ENCODE data around the gene ZNF384.

ZNF384 gene

DNA sequence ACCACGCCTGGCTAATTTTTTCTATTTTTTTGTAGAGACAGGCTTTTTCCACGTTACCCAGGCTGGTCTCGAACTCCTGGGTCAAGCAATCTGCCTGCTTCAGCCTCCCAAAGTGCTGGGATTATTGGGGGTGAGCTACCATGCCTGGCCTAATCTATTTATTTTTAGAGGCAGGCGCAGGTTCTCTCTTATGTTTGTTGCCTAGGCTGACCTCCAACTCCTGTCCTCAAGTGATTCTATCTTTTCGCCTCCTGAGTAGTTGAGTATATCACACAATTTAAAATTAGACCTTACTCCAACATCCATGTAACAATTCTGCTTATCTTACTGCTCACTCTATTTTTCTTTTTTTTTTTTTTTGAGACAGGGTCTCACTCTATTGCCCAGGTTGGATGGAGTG is 35.2 kb downstream of the ZNF384 start:
- peaks cover 19 to 62% of the 10 kb centered on the region in 2 experiments; a peak in 2 of 3 replicates for H3K36me3 ChIP-seq (ENCODE audit: control insufficient read depth in 2 of 2, insufficient read depth in 1 of 2, low read length in 2 of 2)
- CTCF ChIA-PET: interaction anchor here (1.6 kb wide), 1 partner anchor 30 kb away, joined by 4 read pairs; no protein-coding TSS in a partner anchor
- TF ChIP-seq, protein P1, sequence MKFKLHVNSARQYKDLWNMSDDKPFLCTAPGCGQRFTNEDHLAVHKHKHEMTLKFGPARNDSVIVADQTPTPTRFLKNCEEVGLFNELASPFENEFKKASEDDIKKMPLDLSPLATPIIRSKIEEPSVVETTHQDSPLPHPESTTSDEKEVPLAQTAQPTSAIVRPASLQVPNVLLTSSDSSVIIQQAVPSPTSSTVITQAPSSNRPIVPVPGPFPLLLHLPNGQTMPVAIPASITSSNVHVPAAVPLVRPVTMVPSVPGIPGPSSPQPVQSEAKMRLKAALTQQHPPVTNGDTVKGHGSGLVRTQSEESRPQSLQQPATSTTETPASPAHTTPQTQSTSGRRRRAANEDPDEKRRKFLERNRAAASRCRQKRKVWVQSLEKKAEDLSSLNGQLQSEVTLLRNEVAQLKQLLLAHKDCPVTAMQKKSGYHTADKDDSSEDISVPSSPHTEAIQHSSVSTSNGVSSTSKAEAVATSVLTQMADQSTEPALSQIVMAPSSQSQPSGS (tag by site-specific recombination; IDR thresholded peaks at IDR 0.05; ENCODE audit: low read depth): no peak
- TF ChIP-seq WT1 (tag by site-specific recombination; IDR thresholded peaks at IDR 0.05): no peak
- no peak for TF ChIP-seq KLF16 (tag by site-specific recombination; IDR thresholded peaks at IDR 0.05)
- TF ChIP-seq ZNF157 (tag by site-specific recombination; IDR thresholded peaks at IDR 0.05): no peak
- TF ChIP-seq, protein P2, sequence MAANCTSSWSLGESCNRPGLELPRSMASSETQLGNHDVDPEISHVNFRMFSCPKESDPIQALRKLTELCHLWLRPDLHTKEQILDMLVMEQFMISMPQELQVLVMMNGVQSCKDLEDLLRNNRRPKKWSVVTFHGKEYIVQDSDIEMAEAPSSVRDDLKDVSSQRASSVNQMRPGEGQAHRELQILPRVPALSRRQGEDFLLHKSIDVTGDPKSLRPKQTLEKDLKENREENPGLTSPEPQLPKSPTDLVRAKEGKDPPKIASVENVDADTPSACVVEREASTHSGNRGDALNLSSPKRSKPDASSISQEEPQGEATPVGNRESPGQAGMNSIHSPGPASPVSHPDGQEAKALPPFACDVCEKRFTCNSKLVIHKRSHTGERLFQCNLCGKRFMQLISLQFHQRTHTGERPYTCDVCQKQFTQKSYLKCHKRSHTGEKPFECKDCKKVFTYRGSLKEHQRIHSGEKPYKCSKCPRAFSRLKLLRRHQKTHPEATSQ (tag by site-specific recombination; IDR thresholded peaks at IDR 0.05): no peak
- TF ChIP-seq ZNF133 (tag by site-specific recombination; IDR thresholded peaks at IDR 0.05): no peak
- TF ChIP-seq ZNF621 (tag by site-specific recombination; IDR thresholded peaks at IDR 0.05): no peak
- no peak for TF ChIP-seq ZNF664 (tag by site-specific recombination; IDR thresholded peaks at IDR 0.05)
- TF ChIP-seq KLF10 (tag by site-specific recombination; IDR thresholded peaks at IDR 0.05): no peak
- no peak for TF ChIP-seq SCRT1 (tag by site-specific recombination; IDR thresholded peaks at IDR 0.05; ENCODE audit: borderline replicate concordance)
- no peak for TF ChIP-seq ZNF37A (tag by site-specific recombination; IDR thresholded peaks at IDR 0.05)
- TF ChIP-seq, protein P3, sequence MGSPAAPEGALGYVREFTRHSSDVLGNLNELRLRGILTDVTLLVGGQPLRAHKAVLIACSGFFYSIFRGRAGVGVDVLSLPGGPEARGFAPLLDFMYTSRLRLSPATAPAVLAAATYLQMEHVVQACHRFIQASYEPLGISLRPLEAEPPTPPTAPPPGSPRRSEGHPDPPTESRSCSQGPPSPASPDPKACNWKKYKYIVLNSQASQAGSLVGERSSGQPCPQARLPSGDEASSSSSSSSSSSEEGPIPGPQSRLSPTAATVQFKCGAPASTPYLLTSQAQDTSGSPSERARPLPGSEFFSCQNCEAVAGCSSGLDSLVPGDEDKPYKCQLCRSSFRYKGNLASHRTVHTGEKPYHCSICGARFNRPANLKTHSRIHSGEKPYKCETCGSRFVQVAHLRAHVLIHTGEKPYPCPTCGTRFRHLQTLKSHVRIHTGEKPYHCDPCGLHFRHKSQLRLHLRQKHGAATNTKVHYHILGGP (tag by site-specific recombination; IDR thresholded peaks at IDR 0.05): no peak
- TF ChIP-seq SCRT2 (tag by site-specific recombination; IDR thresholded peaks at IDR 0.05): no peak
- TF ChIP-seq, protein P4, sequence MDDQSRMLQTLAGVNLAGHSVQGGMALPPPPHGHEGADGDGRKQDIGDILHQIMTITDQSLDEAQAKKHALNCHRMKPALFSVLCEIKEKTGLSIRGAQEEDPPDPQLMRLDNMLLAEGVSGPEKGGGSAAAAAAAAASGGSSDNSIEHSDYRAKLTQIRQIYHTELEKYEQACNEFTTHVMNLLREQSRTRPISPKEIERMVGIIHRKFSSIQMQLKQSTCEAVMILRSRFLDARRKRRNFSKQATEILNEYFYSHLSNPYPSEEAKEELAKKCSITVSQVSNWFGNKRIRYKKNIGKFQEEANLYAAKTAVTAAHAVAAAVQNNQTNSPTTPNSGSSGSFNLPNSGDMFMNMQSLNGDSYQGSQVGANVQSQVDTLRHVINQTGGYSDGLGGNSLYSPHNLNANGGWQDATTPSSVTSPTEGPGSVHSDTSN (CRISPR knock-in tag; IDR thresholded peaks at IDR 0.05): no peak
- TF ChIP-seq GLIS2 (tag by site-specific recombination; IDR thresholded peaks at IDR 0.05): no peak
- no peak for TF ChIP-seq ZFHX2 (tag by site-specific recombination; conservative IDR thresholded peaks at IDR 0.05)
- TF ChIP-seq ZNF248 (tag by site-specific recombination; IDR thresholded peaks at IDR 0.05): no peak
- no peak for TF ChIP-seq ZNF830 (tag by site-specific recombination; IDR thresholded peaks at IDR 0.05; ENCODE audit: low read depth)
- POLR2A ChIA-PET: interaction anchor here (1.0 kb wide), 1 partner anchor 33 kb away, joined by 3 read pairs; no protein-coding TSS in a partner anchor
- H3K4me3 ChIP-seq (ENCODE audit: low read depth, low read length): no peak overlapping the region
- H3K27ac ChIP-seq (ENCODE audit: extremely low read depth, low read depth, low read length): no peak overlapping the region
- H3K4me1 ChIP-seq (ENCODE audit: control insufficient read depth, insufficient read depth, low read length): no peaks in the 10 kb centered on the region
- H3K9me3 ChIP-seq (ENCODE audit: control insufficient read depth, insufficient read depth, low read depth, low read length): no peaks in the 10 kb centered on the region

DNA sequence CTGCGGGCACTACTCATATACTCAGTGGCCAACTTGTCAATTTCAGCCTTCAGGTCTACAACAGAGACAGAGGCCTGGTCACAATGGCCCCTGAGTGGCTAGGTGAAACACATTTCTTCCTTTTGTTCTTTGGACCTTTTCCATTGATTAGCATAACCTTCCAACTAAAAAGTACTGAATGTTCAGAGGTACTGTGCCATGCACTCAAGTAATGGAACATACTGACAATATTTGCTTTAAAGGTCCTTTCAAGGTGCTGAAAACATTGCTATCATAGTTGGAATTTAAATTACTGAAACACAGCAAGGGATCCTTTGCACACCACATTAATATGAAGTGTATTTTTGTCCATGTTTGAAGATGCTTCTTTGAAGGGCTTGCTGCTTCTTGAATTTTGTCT is 35.8 kb downstream of the ZNF384 start:
- H3K9me3 ChIP-seq (ENCODE audit: control insufficient read depth, insufficient read depth, low read depth, low read length): no peaks in the 10 kb centered on the region
- POLR2A ChIA-PET: no interaction called here
- TF ChIP-seq MZF1 (tag by site-specific recombination; IDR thresholded peaks at IDR 0.05; ENCODE audit: borderline replicate concordance): no peak
- TF ChIP-seq, protein P5, sequence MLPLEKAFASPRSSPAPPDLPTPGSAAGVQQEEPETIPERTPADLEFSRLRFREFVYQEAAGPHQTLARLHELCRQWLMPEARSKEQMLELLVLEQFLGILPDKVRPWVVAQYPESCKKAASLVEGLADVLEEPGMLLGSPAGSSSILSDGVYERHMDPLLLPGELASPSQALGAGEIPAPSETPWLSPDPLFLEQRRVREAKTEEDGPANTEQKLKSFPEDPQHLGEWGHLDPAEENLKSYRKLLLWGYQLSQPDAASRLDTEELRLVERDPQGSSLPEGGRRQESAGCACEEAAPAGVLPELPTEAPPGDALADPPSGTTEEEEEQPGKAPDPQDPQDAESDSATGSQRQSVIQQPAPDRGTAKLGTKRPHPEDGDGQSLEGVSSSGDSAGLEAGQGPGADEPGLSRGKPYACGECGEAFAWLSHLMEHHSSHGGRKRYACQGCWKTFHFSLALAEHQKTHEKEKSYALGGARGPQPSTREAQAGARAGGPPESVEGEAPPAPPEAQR (tag by site-specific recombination; IDR thresholded peaks at IDR 0.05): no peak
- TF ChIP-seq ZNF16 (tag by site-specific recombination; IDR thresholded peaks at IDR 0.05; ENCODE audit: low read depth): no peak
- TF ChIP-seq KLF10 (tag by site-specific recombination; IDR thresholded peaks at IDR 0.05): no peak
- TF ChIP-seq KLF16 (tag by site-specific recombination; IDR thresholded peaks at IDR 0.05): no peak
- no peak for TF ChIP-seq ZNF76 (tag by site-specific recombination; IDR thresholded peaks at IDR 0.05; ENCODE audit: borderline replicate concordance, low read depth)
- TF ChIP-seq ZNF366 (tag by site-specific recombination; conservative IDR thresholded peaks at IDR 0.05): no peak
- TF ChIP-seq ZNF843 (tag by site-specific recombination; IDR thresholded peaks at IDR 0.05): no peak

More for the DNA sequence above, 35.8 kb downstream of the ZNF384 start:
- CTCF ChIA-PET: interaction anchor here (0.6 to 1.6 kb wide), 2 partner anchors 31 to 127 kb away, joined by 3 to 4 read pairs; no protein-coding TSS in a partner anchor
- Histone ChIP-seq H3K4me1 (ENCODE audit: control insufficient read depth, insufficient read depth, low read length) (no peaks in the 10 kb centered on the region), H3K4me3 (ENCODE audit: low read depth, low read length) (no peak overlapping the region), H3K36me3 (ENCODE audit: control insufficient read depth in 2 of 2, insufficient read depth in 1 of 2, low read length in 2 of 2) (peaks cover 19 to 60% of the 10 kb centered on the region in 2 experiments; a peak in 2 of 3 replicates), H3K27ac (ENCODE audit: extremely low read depth, low read depth, low read length) (no peak overlapping the region)
